H1 (cell line): Measurements from ENCODE around the gene PTBP1. TPM values are rescaled to one million over a fixed set of nuclear protein-coding genes. Genes with fewer than 3 reads are reported as not detected.
A peak's percentile ranks its signal among the peaks of the same experiment; 100 is the strongest.

ENCODE experiments used
- CTCF ChIA-PET: fragments of 300-600 bp; sonication (Branson Sonifier 250); formaldehyde crosslinking; loops from one replicate; lab custom pipeline; 2021; ENCODE audit not compliant: partially characterized antibody; lab: Charles Lee
- POLR2A ChIA-PET: fragments of 300-600 bp; sonication (Branson Sonifier 250); formaldehyde crosslinking; loops from one replicate; lab custom pipeline; 2021; ENCODE audit warnings: inconsistent platforms; ENCODE audit not compliant: partially characterized antibody; lab: Charles Lee
- DNase-seq, 2 experiments: peaks; one replicate each; pipeline versions ENCODE4 v3.0.0 to v3.0.0-alpha.2; 2010 to 2022; ENCODE audit warnings: low spot score in 2 of 2, low read depth in 1 of 2, mixed read lengths in 1 of 2
- FAIRE-seq: peaks from 2 replicates; lab custom pipeline; 2011; peaks lifted over from hg19 to GRCh38; lab: Jason Lieb, UNC
- H2AFZ ChIP-seq: 2 replicates; pipeline ENCODE4 v1.8.1; 2012; ENCODE audit warnings: low read length, inconsistent platforms
- H2AK5ac ChIP-seq: 2 replicates; pipeline ENCODE4 v1.6.1; 2013; ENCODE audit warnings: low read depth, low read length
- H2BK120ac ChIP-seq: replicated peaks from 2 replicates; pipeline ENCODE3; 2013; ENCODE audit warnings: low read depth, low read length, inconsistent platforms
- H2BK12ac ChIP-seq: 2 replicates; pipeline ENCODE4 v1.6.1; 2013; ENCODE audit warnings: low read depth, low read length
- H2BK15ac ChIP-seq: 2 replicates; pipeline ENCODE4 v1.6.1; 2013; ENCODE audit warnings: low read length
- H2BK20ac ChIP-seq: 2 replicates; pipeline ENCODE4 v1.6.1; 2013; ENCODE audit warnings: low read length
- H2BK5ac ChIP-seq: 2 replicates; pipeline ENCODE4 v1.6.1; 2013; ENCODE audit warnings: low read depth, low read length
- H3K14ac ChIP-seq: 2 replicates; pipeline ENCODE4 v1.6.1; 2013; ENCODE audit warnings: inconsistent platforms; ENCODE audit not compliant: insufficient read length
- H3K18ac ChIP-seq: 2 replicates; pipeline ENCODE4 v1.6.1; 2013; ENCODE audit warnings: low read length; ENCODE audit errors: extremely low read depth
- H3K23ac ChIP-seq: 2 replicates; pipeline ENCODE4 v1.6.1; 2013; ENCODE audit warnings: inconsistent platforms; ENCODE audit not compliant: insufficient read length
- H3K23me2 ChIP-seq: 2 replicates; pipeline ENCODE4 v1.6.1; 2013; ENCODE audit warnings: low read depth, low read length
- H3K27ac ChIP-seq: 2 replicates; pipeline ENCODE4 v1.6.1; 2011; ENCODE audit warnings: low read depth, low read length, inconsistent platforms
- H3K27me3 ChIP-seq, 4 experiments: replicated peaks in 1 of 4; 1 replicate in 1 of 4; 2 replicates in 3 of 4; pipeline versions ENCODE4 v1.6.1 to v1.8.1; 2011 to 2013; ENCODE audit warnings: low read length in 3 of 4, mild to moderate bottlenecking in 3 of 4, inconsistent platforms in 2 of 4, mixed read lengths in 2 of 4, moderate library complexity in 1 of 4; ENCODE audit not compliant: control insufficient read depth in 3 of 4, insufficient read depth in 3 of 4; ENCODE audit errors: extremely low read depth in 1 of 4
- H3K36me3 ChIP-seq, 4 experiments: 2 replicates each; pipeline versions ENCODE4 v1.6.1 to v1.8.1; 2011 to 2013; ENCODE audit warnings: mild to moderate bottlenecking in 4 of 4, low read length in 3 of 4, moderate library complexity in 2 of 4, control low read depth in 1 of 4, inconsistent platforms in 1 of 4; ENCODE audit not compliant: insufficient read depth in 4 of 4, control insufficient read depth in 2 of 4
- H3K4ac ChIP-seq: replicated peaks from 2 replicates; pipeline ENCODE3; 2013; ENCODE audit warnings: low read length, low read depth, mixed read lengths, inconsistent platforms; ENCODE audit not compliant: insufficient read length
- H3K4me1 ChIP-seq, 4 experiments: replicated peaks in 1 of 4; 1 replicate in 1 of 4; 2 replicates in 3 of 4; pipeline versions ENCODE4 v1.6.1 to v1.8.1; 2011 to 2013; ENCODE audit warnings: low read length in 3 of 4, inconsistent platforms in 2 of 4, mixed read lengths in 1 of 4; ENCODE audit not compliant: insufficient read depth in 4 of 4, control insufficient read depth in 3 of 4
- H3K4me2 ChIP-seq, 2 experiments: 2 replicates each; pipeline versions ENCODE4 v1.6.1 to v1.8.1; 2011 to 2013; ENCODE audit warnings: low read depth in 2 of 2, low read length in 2 of 2, control low read depth in 1 of 2, inconsistent platforms in 1 of 2, mild to moderate bottlenecking in 1 of 2; ENCODE audit not compliant: insufficient read depth in 1 of 2
- H3K4me3 ChIP-seq, 4 experiments: fragments of 200-600, 300-600 bp in 1 of 4; sonication (generic), shearing (Covaris generic), sonication (Bioruptor Twin) in 1 of 4; 2 replicates each; pipeline versions ENCODE4 v1.5.1 to v1.8.1; 2011 to 2016; ENCODE audit warnings: low read length in 4 of 4, low read depth in 3 of 4, control low read depth in 2 of 4, inconsistent platforms in 2 of 4, mild to moderate bottlenecking in 2 of 4, mixed read lengths in 1 of 4, moderate library complexity in 1 of 4; ENCODE audit not compliant: insufficient read depth in 2 of 4; ENCODE audit errors: extremely low read depth in 1 of 4
- H3K56ac ChIP-seq: replicated peaks from 2 replicates; pipeline ENCODE3; 2013; ENCODE audit warnings: low read depth, mild to moderate bottlenecking, mixed read lengths, low read length, inconsistent platforms; ENCODE audit not compliant: insufficient read length
- H3K79me1 ChIP-seq: 2 replicates; pipeline ENCODE4 v1.6.1; 2013; ENCODE audit warnings: low read depth, low read length, control low read depth
- H3K79me2 ChIP-seq, 2 experiments: 2 replicates each; pipeline versions ENCODE4 v1.6.1 to v1.8.1; 2012 to 2013; ENCODE audit warnings: low read length in 2 of 2, mild to moderate bottlenecking in 2 of 2, inconsistent platforms in 1 of 2; ENCODE audit not compliant: insufficient read depth in 2 of 2, control insufficient read depth in 1 of 2
- H3K9ac ChIP-seq, 4 experiments: replicated peaks in 1 of 4; 1 replicate in 1 of 4; 2 replicates in 3 of 4; pipeline versions ENCODE4 v1.6.1 to v1.8.1; 2011 to 2013; ENCODE audit warnings: low read depth in 3 of 4, low read length in 3 of 4, control low read depth in 2 of 4, mild to moderate bottlenecking in 2 of 4, moderate library complexity in 2 of 4, inconsistent platforms in 1 of 4; ENCODE audit errors: extremely low read depth in 1 of 4
- H3K9me3 ChIP-seq, 2 experiments: 2 replicates each; pipeline versions ENCODE4 v1.6.1 to v1.8.1; 2012 to 2013; ENCODE audit warnings: mild to moderate bottlenecking in 2 of 2, moderate library complexity in 2 of 2, control low read depth in 1 of 2, inconsistent platforms in 1 of 2, low read depth in 1 of 2, low read length in 1 of 2, mixed read lengths in 1 of 2; ENCODE audit not compliant: insufficient read depth in 2 of 2
- H4K20me1 ChIP-seq, 2 experiments: replicated peaks in 1 of 2; 2 replicates each; pipeline versions ENCODE3 to v1.8.1; 2011 to 2013; ENCODE audit warnings: inconsistent platforms in 2 of 2, low read length in 2 of 2, mild to moderate bottlenecking in 1 of 2; ENCODE audit not compliant: insufficient read depth in 2 of 2, control insufficient read depth in 1 of 2
- H4K5ac ChIP-seq: 2 replicates; pipeline ENCODE4 v1.6.1; 2013; ENCODE audit warnings: low read length, low read depth, mixed read lengths, inconsistent platforms; ENCODE audit not compliant: insufficient read length
- H4K8ac ChIP-seq: 2 replicates; pipeline ENCODE4 v1.8.0; 2013; ENCODE audit warnings: mild to moderate bottlenecking, moderate library complexity, low read length, inconsistent platforms; ENCODE audit not compliant: insufficient read depth; ENCODE audit errors: extremely low read depth
- H4K91ac ChIP-seq: replicated peaks from 2 replicates; pipeline ENCODE3; 2013; ENCODE audit warnings: low read length, mixed read lengths, inconsistent platforms; ENCODE audit not compliant: insufficient read length
- GABPA ChIP-seq: IDR thresholded peaks from 2 replicates; pipeline ENCODE4 v1.6.1; 2011; ENCODE audit warnings: mild to moderate bottlenecking, low read length, moderate library complexity, borderline replicate concordance; ENCODE audit not compliant: insufficient read depth
- MAFK ChIP-seq: IDR thresholded peaks from 2 replicates; pipeline ENCODE4 v1.6.1; 2012; ENCODE audit warnings: low read depth, mild to moderate bottlenecking, improper control_type of control experiment, low read length
- RAD21 ChIP-seq, 2 experiments: IDR thresholded peaks in 1 of 2; conservative IDR thresholded peaks in 1 of 2; 2 replicates each; pipeline ENCODE4 v1.6.1; 2011; ENCODE audit warnings: low read depth in 2 of 2, low read length in 2 of 2, improper control_type of control experiment in 1 of 2, inconsistent platforms in 1 of 2, mild to moderate bottlenecking in 1 of 2, moderate library complexity in 1 of 2
- WGBS, 2 experiments: shearing (Covaris generic) in 1 of 2; methylation state at CpG; one replicate each; pipeline versions ENCODE4 v1.1.6 to v1.1.7; 2013 to 2015; ENCODE audit warnings: low lambda C conversion rate in 2 of 2, mixed read lengths in 2 of 2, inconsistent platforms in 1 of 2, low coverage in 1 of 2, missing lambda C conversion rate in 1 of 2; ENCODE audit not compliant: insufficient replicate concordance in 2 of 2, insufficient coverage in 1 of 2, insufficient read length in 1 of 2; ENCODE audit errors: extremely low coverage in 1 of 2, missing lambda C conversion rate in 1 of 2; 5-methylcytosine and 5-hydroxymethylcytosine counted together
- polyA plus RNA-seq, 7 experiments: library from polyadenylated mRNA; depleted of rRNA in 3 of 7; stranded (reverse) in 5 of 7; unstranded in 2 of 7; fragments of >200 nt in 5 of 7; fragments of 200-250 nt in 2 of 7; gene quantifications; 1 replicate in 5 of 7; 2 replicates in 1 of 7; 4 replicates in 1 of 7; pipeline versions ENCODE4 v1.2.1 to v1.2.3, GENCODE V29; 2011 to 2013; ENCODE audit warnings: missing spikeins in 2 of 7, mixed read lengths in 2 of 7
- total RNA-seq: library from RNA; stranded (reverse); fragmentation: NEBNext Ultra II Directional; extraction: Animal tissue kit (Norgen Biotek cat#: 25700); gene quantifications from 2 replicates; pipeline ENCODE4 v1.2.1, GENCODE V29; 2021

Gene PTBP1
- total and polyA plus RNA-seq, 2 of the 8 experiments (the other 6 are each of a cell fraction or from before 2014, with no cell fraction given): 528 to 888 TPM

- H4K91ac ChIP-seq: no peak overlapping the region
- no peaks in the 10 kb centered on the region for H3K79me1 ChIP-seq
- ChIA-PET CTCF (interaction anchor here (0.8 to 1.9 kb wide), 3 partner anchors 9 to 43 kb away, joined by 4 to 8 read pairs (median 4); no protein-coding TSS in a partner anchor), POLR2A (interaction anchor here (0.6 to 4.0 kb wide), 21 partner anchors 8 to 274 kb away, joined by 3 to 240 read pairs (median 4); partner anchors contain the start of genes CFD and PTBP1)
- H2BK120ac ChIP-seq: no peak overlapping the region
- no peak overlapping the region for H3K56ac ChIP-seq
- H4K5ac ChIP-seq: no peak overlapping the region
- H3K27me3 ChIP-seq: no peaks in the 10 kb centered on the region
- H2BK15ac ChIP-seq: no peak overlapping the region
- no peaks in the 10 kb centered on the region for H3K4me1 ChIP-seq
- FAIRE-seq: no peak
- no peak overlapping the region for H3K23ac ChIP-seq
- no peaks in the 10 kb centered on the region for H3K9me3 ChIP-seq
- no peak overlapping the region for H3K18ac ChIP-seq
- H3K27ac ChIP-seq: no peak overlapping the region
- no peak overlapping the region for H2BK12ac ChIP-seq
- TF ChIP-seq GABPA (0 out of 2 replicates have a peak, but pooled peaks have one; percentile 55), MAFK (no peak), RAD21 (IDR thresholded peaks at IDR 0.05 in 1 of 2, conservative IDR thresholded peaks at IDR 0.05 in 1 of 2; ENCODE audit: low read depth in 2 of 2, low read length in 2 of 2) (no peak)
- WGBS, 2 experiments: 91% methylated on average over 46 of the region's 87 CpGs; no CpG with 5 or more reads in 1 of the 2 experiments
- H2BK5ac ChIP-seq: no peak overlapping the region
- H3K14ac ChIP-seq: no peak overlapping the region
- no peak overlapping the region for H2AFZ ChIP-seq
- H4K20me1 ChIP-seq: peaks cover 7 to 27% of the 10 kb centered on the region in 2 experiments
- no peak overlapping the region for H3K9ac ChIP-seq
- peaks cover 21 to 67% (median 36%) of the 10 kb centered on the region in 4 experiments for H3K36me3 ChIP-seq
- no peak overlapping the region for H3K4me3 ChIP-seq
- peaks cover 12% of the 10 kb centered on the region; the same call in 1 of the 2 replicates for H3K23me2 ChIP-seq
- H2AK5ac ChIP-seq: no peak overlapping the region
- peaks cover 0 to 4% of the 10 kb centered on the region in 2 experiments; a peak in 1 of 4 replicates for H3K79me2 ChIP-seq
- H3K4ac ChIP-seq: no peak overlapping the region
- peak in 1 of 2 experiments; percentile 59 for DNase-seq
- no peak overlapping the region for H3K4me2 ChIP-seq
- no peak overlapping the region for H4K8ac ChIP-seq
- no peak overlapping the region for H2BK20ac ChIP-seq
Measured at GRCh38 chr19:813219-814151, 16.2 kb downstream of the PTBP1 start.
